H1 (cell line): Measurements from ENCODE around the gene ARNT2. TPM values are rescaled to one million over a fixed set of nuclear protein-coding genes. Genes with fewer than 3 reads are reported as not detected.
A peak's percentile ranks its signal among the peaks of the same experiment; 100 is the strongest.

ENCODE experiments used
- CTCF ChIA-PET: fragments of 300-600 bp; sonication (Branson Sonifier 250); formaldehyde crosslinking; loops from one replicate; lab custom pipeline; 2021; ENCODE audit not compliant: partially characterized antibody; lab: Charles Lee
- POLR2A ChIA-PET: fragments of 300-600 bp; sonication (Branson Sonifier 250); formaldehyde crosslinking; loops from one replicate; lab custom pipeline; 2021; ENCODE audit warnings: inconsistent platforms; ENCODE audit not compliant: partially characterized antibody; lab: Charles Lee
- DNase-seq, 2 experiments: peaks; one replicate each; pipeline versions ENCODE4 v3.0.0 to v3.0.0-alpha.2; 2010 to 2022; ENCODE audit warnings: low spot score in 2 of 2, low read depth in 1 of 2, mixed read lengths in 1 of 2
- FAIRE-seq: peaks from 2 replicates; lab custom pipeline; 2011; peaks lifted over from hg19 to GRCh38; lab: Jason Lieb, UNC
- H2AFZ ChIP-seq: 2 replicates; pipeline ENCODE4 v1.8.1; 2012; ENCODE audit warnings: low read length, inconsistent platforms
- H2AK5ac ChIP-seq: 2 replicates; pipeline ENCODE4 v1.6.1; 2013; ENCODE audit warnings: low read depth, low read length
- H2BK120ac ChIP-seq: replicated peaks from 2 replicates; pipeline ENCODE3; 2013; ENCODE audit warnings: low read depth, low read length, inconsistent platforms
- H2BK12ac ChIP-seq: 2 replicates; pipeline ENCODE4 v1.6.1; 2013; ENCODE audit warnings: low read depth, low read length
- H2BK15ac ChIP-seq: 2 replicates; pipeline ENCODE4 v1.6.1; 2013; ENCODE audit warnings: low read length
- H2BK20ac ChIP-seq: 2 replicates; pipeline ENCODE4 v1.6.1; 2013; ENCODE audit warnings: low read length
- H2BK5ac ChIP-seq: 2 replicates; pipeline ENCODE4 v1.6.1; 2013; ENCODE audit warnings: low read depth, low read length
- H3K14ac ChIP-seq: 2 replicates; pipeline ENCODE4 v1.6.1; 2013; ENCODE audit warnings: inconsistent platforms; ENCODE audit not compliant: insufficient read length
- H3K18ac ChIP-seq: 2 replicates; pipeline ENCODE4 v1.6.1; 2013; ENCODE audit warnings: low read length; ENCODE audit errors: extremely low read depth
- H3K23ac ChIP-seq: 2 replicates; pipeline ENCODE4 v1.6.1; 2013; ENCODE audit warnings: inconsistent platforms; ENCODE audit not compliant: insufficient read length
- H3K23me2 ChIP-seq: 2 replicates; pipeline ENCODE4 v1.6.1; 2013; ENCODE audit warnings: low read depth, low read length
- H3K27ac ChIP-seq: 2 replicates; pipeline ENCODE4 v1.6.1; 2011; ENCODE audit warnings: low read depth, low read length, inconsistent platforms
- H3K27me3 ChIP-seq, 4 experiments: replicated peaks in 1 of 4; 1 replicate in 1 of 4; 2 replicates in 3 of 4; pipeline versions ENCODE4 v1.6.1 to v1.8.1; 2011 to 2013; ENCODE audit warnings: low read length in 3 of 4, mild to moderate bottlenecking in 3 of 4, inconsistent platforms in 2 of 4, mixed read lengths in 2 of 4, moderate library complexity in 1 of 4; ENCODE audit not compliant: control insufficient read depth in 3 of 4, insufficient read depth in 3 of 4; ENCODE audit errors: extremely low read depth in 1 of 4
- H3K36me3 ChIP-seq, 4 experiments: 2 replicates each; pipeline versions ENCODE4 v1.6.1 to v1.8.1; 2011 to 2013; ENCODE audit warnings: mild to moderate bottlenecking in 4 of 4, low read length in 3 of 4, moderate library complexity in 2 of 4, control low read depth in 1 of 4, inconsistent platforms in 1 of 4; ENCODE audit not compliant: insufficient read depth in 4 of 4, control insufficient read depth in 2 of 4
- H3K4ac ChIP-seq: replicated peaks from 2 replicates; pipeline ENCODE3; 2013; ENCODE audit warnings: low read length, low read depth, mixed read lengths, inconsistent platforms; ENCODE audit not compliant: insufficient read length
- H3K4me1 ChIP-seq, 4 experiments: replicated peaks in 1 of 4; 1 replicate in 1 of 4; 2 replicates in 3 of 4; pipeline versions ENCODE4 v1.6.1 to v1.8.1; 2011 to 2013; ENCODE audit warnings: low read length in 3 of 4, inconsistent platforms in 2 of 4, mixed read lengths in 1 of 4; ENCODE audit not compliant: insufficient read depth in 4 of 4, control insufficient read depth in 3 of 4
- H3K4me2 ChIP-seq, 2 experiments: 2 replicates each; pipeline versions ENCODE4 v1.6.1 to v1.8.1; 2011 to 2013; ENCODE audit warnings: low read depth in 2 of 2, low read length in 2 of 2, control low read depth in 1 of 2, inconsistent platforms in 1 of 2, mild to moderate bottlenecking in 1 of 2; ENCODE audit not compliant: insufficient read depth in 1 of 2
- H3K4me3 ChIP-seq, 4 experiments: fragments of 200-600, 300-600 bp in 1 of 4; sonication (generic), shearing (Covaris generic), sonication (Bioruptor Twin) in 1 of 4; 2 replicates each; pipeline versions ENCODE4 v1.5.1 to v1.8.1; 2011 to 2016; ENCODE audit warnings: low read length in 4 of 4, low read depth in 3 of 4, control low read depth in 2 of 4, inconsistent platforms in 2 of 4, mild to moderate bottlenecking in 2 of 4, mixed read lengths in 1 of 4, moderate library complexity in 1 of 4; ENCODE audit not compliant: insufficient read depth in 2 of 4; ENCODE audit errors: extremely low read depth in 1 of 4
- H3K56ac ChIP-seq: replicated peaks from 2 replicates; pipeline ENCODE3; 2013; ENCODE audit warnings: low read depth, mild to moderate bottlenecking, mixed read lengths, low read length, inconsistent platforms; ENCODE audit not compliant: insufficient read length
- H3K79me1 ChIP-seq: 2 replicates; pipeline ENCODE4 v1.6.1; 2013; ENCODE audit warnings: low read depth, low read length, control low read depth
- H3K79me2 ChIP-seq, 2 experiments: 2 replicates each; pipeline versions ENCODE4 v1.6.1 to v1.8.1; 2012 to 2013; ENCODE audit warnings: low read length in 2 of 2, mild to moderate bottlenecking in 2 of 2, inconsistent platforms in 1 of 2; ENCODE audit not compliant: insufficient read depth in 2 of 2, control insufficient read depth in 1 of 2
- H3K9ac ChIP-seq, 4 experiments: replicated peaks in 1 of 4; 1 replicate in 1 of 4; 2 replicates in 3 of 4; pipeline versions ENCODE4 v1.6.1 to v1.8.1; 2011 to 2013; ENCODE audit warnings: low read depth in 3 of 4, low read length in 3 of 4, control low read depth in 2 of 4, mild to moderate bottlenecking in 2 of 4, moderate library complexity in 2 of 4, inconsistent platforms in 1 of 4; ENCODE audit errors: extremely low read depth in 1 of 4
- H3K9me3 ChIP-seq, 2 experiments: 2 replicates each; pipeline versions ENCODE4 v1.6.1 to v1.8.1; 2012 to 2013; ENCODE audit warnings: mild to moderate bottlenecking in 2 of 2, moderate library complexity in 2 of 2, control low read depth in 1 of 2, inconsistent platforms in 1 of 2, low read depth in 1 of 2, low read length in 1 of 2, mixed read lengths in 1 of 2; ENCODE audit not compliant: insufficient read depth in 2 of 2
- H4K20me1 ChIP-seq, 2 experiments: replicated peaks in 1 of 2; 2 replicates each; pipeline versions ENCODE3 to v1.8.1; 2011 to 2013; ENCODE audit warnings: inconsistent platforms in 2 of 2, low read length in 2 of 2, mild to moderate bottlenecking in 1 of 2; ENCODE audit not compliant: insufficient read depth in 2 of 2, control insufficient read depth in 1 of 2
- H4K5ac ChIP-seq: 2 replicates; pipeline ENCODE4 v1.6.1; 2013; ENCODE audit warnings: low read length, low read depth, mixed read lengths, inconsistent platforms; ENCODE audit not compliant: insufficient read length
- H4K8ac ChIP-seq: 2 replicates; pipeline ENCODE4 v1.8.0; 2013; ENCODE audit warnings: mild to moderate bottlenecking, moderate library complexity, low read length, inconsistent platforms; ENCODE audit not compliant: insufficient read depth; ENCODE audit errors: extremely low read depth
- H4K91ac ChIP-seq: replicated peaks from 2 replicates; pipeline ENCODE3; 2013; ENCODE audit warnings: low read length, mixed read lengths, inconsistent platforms; ENCODE audit not compliant: insufficient read length
- CBX5 ChIP-seq: fragments of 300-800, 300-1000 bp; sonication (generic); IDR thresholded peaks from 2 replicates; pipeline ENCODE4 v1.7.1; 2016; ENCODE audit warnings: antibody characterized with exemption, low read length, low read depth
- EGR1 ChIP-seq: IDR thresholded peaks from 2 replicates; pipeline ENCODE4 v1.6.1; 2011; ENCODE audit warnings: low read depth, low read length, borderline replicate concordance
- GTF2F1 ChIP-seq: IDR thresholded peaks from 2 replicates; pipeline ENCODE4 v1.6.1; 2012; ENCODE audit warnings: low read depth, low read length, improper control_type of control experiment, borderline replicate concordance
- HDAC2 ChIP-seq, 2 experiments: fragments of 300-600 bp in 1 of 2; sonication (generic) in 1 of 2; IDR thresholded peaks; 2 replicates each; pipeline ENCODE4 v1.6.1; 2011 to 2012; ENCODE audit warnings: low read depth in 2 of 2, low read length in 2 of 2, mild to moderate bottlenecking in 2 of 2, moderate library complexity in 2 of 2, borderline replicate concordance in 1 of 2, inconsistent platforms in 1 of 2
- KDM4A ChIP-seq: IDR thresholded peaks from one replicate; pipeline ENCODE4 v1.7.1; 2012; ENCODE audit warnings: low read depth, mild to moderate bottlenecking, moderate library complexity, low read length, inconsistent platforms; ENCODE audit not compliant: severe bottlenecking
- NRF1 ChIP-seq: IDR thresholded peaks from 2 replicates; pipeline ENCODE4 v1.6.1; 2011; ENCODE audit warnings: mild to moderate bottlenecking, low read depth, low read length, improper control_type of control experiment
- RBBP5 ChIP-seq: IDR thresholded peaks from 2 replicates; pipeline ENCODE4 v1.7.1; 2012; ENCODE audit warnings: low read depth, mild to moderate bottlenecking, inconsistent platforms, low read length, moderate library complexity, borderline replicate concordance
- TAF7 ChIP-seq: optimal IDR thresholded peaks from 2 replicates; pipeline ENCODE3; 2011; ENCODE audit warnings: low read depth, mild to moderate bottlenecking, inconsistent platforms, low read length, moderate library complexity, borderline replicate concordance
- TCF12 ChIP-seq: IDR thresholded peaks from 2 replicates; pipeline ENCODE4 v1.6.1; 2011; ENCODE audit warnings: low read depth, mild to moderate bottlenecking, low read length
- ZNF274 ChIP-seq: IDR thresholded peaks from 2 replicates; pipeline ENCODE4 v1.7.0; 2012; ENCODE audit warnings: low read length, borderline replicate concordance; ENCODE audit errors: extremely low read depth
- WGBS, 2 experiments: shearing (Covaris generic) in 1 of 2; methylation state at CpG; one replicate each; pipeline versions ENCODE4 v1.1.6 to v1.1.7; 2013 to 2015; ENCODE audit warnings: low lambda C conversion rate in 2 of 2, mixed read lengths in 2 of 2, inconsistent platforms in 1 of 2, low coverage in 1 of 2, missing lambda C conversion rate in 1 of 2; ENCODE audit not compliant: insufficient replicate concordance in 2 of 2, insufficient coverage in 1 of 2, insufficient read length in 1 of 2; ENCODE audit errors: extremely low coverage in 1 of 2, missing lambda C conversion rate in 1 of 2; 5-methylcytosine and 5-hydroxymethylcytosine counted together
- polyA plus RNA-seq, 7 experiments: library from polyadenylated mRNA; depleted of rRNA in 3 of 7; stranded (reverse) in 5 of 7; unstranded in 2 of 7; fragments of >200 nt in 5 of 7; fragments of 200-250 nt in 2 of 7; gene quantifications; 1 replicate in 5 of 7; 2 replicates in 1 of 7; 4 replicates in 1 of 7; pipeline versions ENCODE4 v1.2.1 to v1.2.3, GENCODE V29; 2011 to 2013; ENCODE audit warnings: missing spikeins in 2 of 7, mixed read lengths in 2 of 7
- total RNA-seq: library from RNA; stranded (reverse); fragmentation: NEBNext Ultra II Directional; extraction: Animal tissue kit (Norgen Biotek cat#: 25700); gene quantifications from 2 replicates; pipeline ENCODE4 v1.2.1, GENCODE V29; 2021

The ARNT2 gene
- total and polyA plus RNA-seq, 2 of the 8 experiments (the other 6 are each of a cell fraction or from before 2014, with no cell fraction given) = 9.5 to 14.6 TPM

DNA sequence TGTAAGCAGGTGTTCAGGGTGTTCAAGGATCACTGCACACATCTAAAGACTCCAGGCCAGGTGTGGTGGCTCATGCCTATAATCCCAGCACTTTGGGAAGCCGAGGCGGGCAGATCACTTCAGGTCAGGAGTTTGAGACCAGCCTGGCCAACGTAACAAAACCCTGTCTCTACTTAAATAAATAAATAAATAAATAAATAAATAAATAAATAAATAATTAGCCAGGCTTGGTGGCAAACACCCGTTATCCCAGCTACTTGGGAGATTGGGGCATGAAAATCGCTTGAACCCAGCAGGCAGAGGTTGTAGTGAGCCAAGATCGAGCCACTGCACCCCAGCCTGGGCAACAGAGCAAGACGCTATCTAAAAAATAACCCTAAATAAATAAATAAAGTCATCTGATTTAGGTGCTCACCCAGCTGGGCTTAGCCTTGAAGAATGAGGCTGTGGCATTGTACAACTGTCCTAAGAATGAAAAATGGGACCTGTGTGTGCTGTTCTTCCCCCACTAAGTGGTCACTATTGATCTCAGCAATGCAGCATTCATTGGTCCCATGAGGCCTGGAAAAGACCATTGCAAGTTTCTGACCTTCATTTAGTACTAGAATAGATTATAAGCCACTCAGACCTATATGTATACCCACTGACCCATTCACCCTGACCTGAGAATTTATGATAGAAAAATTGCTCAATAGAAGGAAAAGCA lies 208.1 kb downstream of the ARNT2 start:
- 81% methylated on average over 7 of the region's 7 CpGs; no CpG with 5 or more reads in 1 of the 2 experiments for WGBS, 2 experiments

More for the DNA sequence above, 208.1 kb downstream of the ARNT2 start:
- Histone ChIP-seq H3K36me3 (no peaks in the 10 kb centered on the region), H3K23ac (no peak overlapping the region), H2BK15ac (no peak overlapping the region), H3K9me3 (no peaks in the 10 kb centered on the region), H3K4me1 (peaks cover 0 to 6% (median 3%) of the 10 kb centered on the region in 4 experiments; a peak in 2 of 7 replicates), H2AK5ac (no peak overlapping the region), H3K23me2 (peaks cover 4% of the 10 kb centered on the region; the same call in 1 of the 2 replicates), H4K91ac (no peak overlapping the region), H3K27me3 (peaks cover 0 to 3% (median 0%) of the 10 kb centered on the region in 4 experiments; a peak in 1 of 7 replicates), H4K20me1 (peaks cover 0 to 2% of the 10 kb centered on the region in 2 experiments), H2BK120ac (no peak overlapping the region), H3K18ac (no peak overlapping the region), H3K9ac (no peak overlapping the region), H2BK12ac (no peak overlapping the region), H4K5ac (no peak overlapping the region), H4K8ac (no peak overlapping the region), H3K4me2 (no peak overlapping the region), H3K56ac (no peak overlapping the region), H3K4ac (no peak overlapping the region), H3K79me1 (no peaks in the 10 kb centered on the region), H3K27ac (no peak overlapping the region), H3K79me2 (no peaks in the 10 kb centered on the region), H2BK20ac (no peak overlapping the region), H2AFZ (no peak overlapping the region), H2BK5ac (no peak overlapping the region), H3K4me3 (no peak overlapping the region), H3K14ac (no peak overlapping the region)
- DNase-seq = peak in 1 of 2 experiments; percentile 16
- ChIA-PET CTCF (interaction anchor here (0.7 to 1.8 kb wide), 6 partner anchors 8 to 165 kb away, joined by 3 to 5 read pairs (median 4); no protein-coding TSS in a partner anchor), POLR2A (no interaction called here)
- FAIRE-seq = no peak
- no peak for TF ChIP-seq KDM4A
- TF ChIP-seq HDAC2 (IDR thresholded peaks at IDR 0.05; ENCODE audit: borderline replicate concordance in 1 of 2, low read depth in 2 of 2, low read length in 2 of 2) = no peak
- TF ChIP-seq TCF12 = no peak
- TF ChIP-seq ZNF274 = no peak
- TF ChIP-seq TAF7 = no peak
- TF ChIP-seq EGR1 = no peak
- no peak for TF ChIP-seq NRF1
- TF ChIP-seq GTF2F1 = no peak
- TF ChIP-seq CBX5 = no peak
- no peak for TF ChIP-seq RBBP5
